ENCODE measurements around the gene PITPNM3.

The PITPNM3 gene

DNA sequence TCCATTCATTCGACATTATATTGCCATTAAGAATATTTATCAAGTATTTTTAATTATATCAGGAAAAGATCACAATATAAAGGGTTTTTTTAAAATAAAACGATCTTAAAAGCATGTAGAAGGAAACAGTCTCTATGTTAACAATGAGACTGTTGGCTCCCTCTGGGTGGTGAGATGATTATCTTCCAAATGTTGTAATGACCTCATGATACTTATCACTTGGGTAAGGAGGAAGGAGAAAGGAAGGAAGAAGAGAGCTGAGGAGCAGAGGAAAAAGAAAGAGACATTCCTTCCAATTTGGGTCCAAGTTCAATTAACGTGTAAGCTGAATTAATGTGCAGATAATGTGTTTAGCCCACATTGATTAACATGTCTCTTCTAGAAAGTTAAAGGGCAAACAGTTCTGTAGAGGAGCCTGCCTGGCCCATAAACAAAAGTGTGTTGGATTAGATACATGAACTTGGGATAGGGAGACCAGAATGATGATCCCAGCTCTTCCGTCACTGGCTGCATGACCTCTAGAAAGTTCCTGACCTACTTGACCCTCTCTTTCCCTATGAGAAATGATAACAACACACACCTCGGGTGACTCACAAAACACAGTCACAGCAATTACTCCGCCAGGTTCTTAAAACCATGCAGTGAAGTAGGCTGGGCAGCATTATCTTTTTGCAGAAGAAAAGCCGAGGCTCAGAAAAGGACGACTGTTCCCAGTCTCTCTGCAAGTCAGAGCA is 80.1 kb downstream of the PITPNM3 start:
- DNase-seq, result no peak

DNA sequence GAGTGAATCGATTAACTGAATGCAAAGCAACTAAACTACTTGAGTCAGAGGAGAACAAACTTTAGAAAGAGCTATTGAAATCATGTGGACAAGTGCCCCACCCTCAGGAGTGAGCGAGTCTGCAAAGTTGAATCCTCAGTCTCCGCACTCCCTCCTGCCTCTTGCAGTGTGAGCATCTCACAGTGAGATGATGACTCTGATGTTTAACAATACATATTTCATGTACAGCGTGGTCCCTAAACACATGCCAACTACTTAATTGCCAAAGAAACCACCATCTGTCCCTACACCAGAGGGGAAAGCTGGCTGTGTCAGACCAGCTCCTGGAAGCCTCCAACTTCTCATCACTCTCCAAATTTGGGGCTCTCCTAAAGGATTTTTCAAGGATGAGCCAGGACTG is 80.9 kb downstream of the PITPNM3 start:
- DNase-seq, result no peak

DNA sequence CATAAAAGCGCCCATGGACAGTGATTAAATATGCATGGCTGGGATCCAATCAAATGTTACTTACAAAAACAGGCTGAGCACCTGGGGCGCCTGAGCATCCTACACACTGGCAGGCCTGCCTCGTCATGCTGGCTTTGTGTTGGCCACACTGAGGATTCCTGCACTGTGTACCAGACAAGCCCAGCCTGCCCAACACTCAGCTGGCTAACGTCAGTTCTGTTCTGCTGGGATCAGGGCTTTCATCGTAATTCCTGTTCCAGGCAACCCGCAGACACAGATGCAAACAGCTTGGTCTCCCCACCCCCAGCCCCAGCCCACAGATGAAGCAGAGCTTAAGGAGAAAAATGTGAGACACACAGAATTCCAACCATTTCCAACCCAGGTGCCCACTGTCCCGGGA is 81.4 kb downstream of the PITPNM3 start:
- DNase-seq, result no peak

DNA sequence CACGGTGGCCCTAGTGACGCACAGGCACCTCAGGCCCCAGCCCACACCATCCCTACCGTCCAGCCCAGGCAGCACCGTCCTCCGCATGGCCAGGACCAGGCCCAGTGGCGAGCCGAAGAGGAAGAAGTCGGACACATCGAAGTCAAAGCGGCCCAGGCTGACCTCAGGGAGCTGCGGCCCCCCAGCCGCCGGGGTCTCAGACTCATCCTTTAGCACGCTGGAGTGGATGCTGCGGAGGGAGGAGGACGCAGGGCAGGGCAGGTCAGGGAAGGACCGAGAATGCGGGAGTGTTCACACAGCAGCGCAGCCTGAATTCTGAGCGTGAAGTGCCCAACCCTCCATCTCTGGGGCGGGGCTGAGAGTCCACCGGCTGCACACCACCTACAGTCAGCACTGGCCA is 82.0 kb downstream of the PITPNM3 start:
- DNase-seq, result no peak

DNA sequence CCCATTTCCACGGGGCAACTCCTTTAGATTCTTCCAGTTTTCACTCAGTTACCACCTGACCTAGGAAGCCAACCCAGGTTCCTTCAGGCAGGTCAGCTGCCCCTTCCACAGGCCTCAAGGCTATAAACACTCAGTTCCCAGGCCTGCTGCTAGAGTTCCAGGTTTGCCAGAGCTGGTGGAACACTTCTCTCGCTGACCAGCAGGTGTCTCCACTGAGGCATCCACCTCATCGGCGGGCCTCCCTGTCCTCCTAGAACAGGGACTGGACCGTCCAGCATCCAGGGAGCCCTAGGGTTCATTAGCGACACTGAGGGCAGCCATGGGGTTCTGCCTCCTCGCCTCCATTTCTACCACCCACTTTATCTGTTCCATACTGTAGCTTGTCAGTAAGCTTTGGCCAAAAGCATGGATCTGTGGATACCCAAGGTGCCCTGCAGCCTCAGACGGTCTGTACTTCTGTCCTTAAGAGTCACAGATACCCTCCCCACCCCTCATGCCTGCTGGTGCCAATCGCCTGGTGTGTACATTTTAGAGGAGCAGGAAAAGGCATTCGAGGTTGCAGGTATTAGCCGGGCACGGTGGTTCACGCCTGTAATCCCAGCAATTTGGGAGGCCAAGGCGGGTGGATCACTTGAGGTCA is 83.1 kb downstream of the PITPNM3 start:
- peak; percentile 20 to 54 (median 28) for DNase-seq

DNA sequence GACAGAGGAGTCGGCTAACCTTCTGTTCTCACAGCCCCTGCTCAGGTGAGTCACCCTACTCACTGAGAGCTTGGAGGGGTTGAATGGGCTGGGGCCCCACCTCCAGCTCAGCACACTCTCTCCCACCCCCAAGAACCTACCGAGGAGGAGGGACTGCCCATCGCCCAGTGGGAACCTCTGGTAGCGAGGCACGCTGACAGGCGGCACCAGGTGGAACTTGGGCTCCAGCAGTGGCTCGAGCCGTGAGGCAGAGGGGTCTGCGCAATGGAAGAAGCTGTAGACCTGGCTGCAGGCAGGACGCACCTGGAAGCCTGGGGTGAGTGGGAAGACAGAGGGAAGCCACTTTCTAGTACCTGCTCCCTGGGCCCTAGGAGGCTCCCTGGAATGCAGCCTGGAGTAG is 83.8 kb downstream of the PITPNM3 start:
- no peak for DNase-seq

DNA sequence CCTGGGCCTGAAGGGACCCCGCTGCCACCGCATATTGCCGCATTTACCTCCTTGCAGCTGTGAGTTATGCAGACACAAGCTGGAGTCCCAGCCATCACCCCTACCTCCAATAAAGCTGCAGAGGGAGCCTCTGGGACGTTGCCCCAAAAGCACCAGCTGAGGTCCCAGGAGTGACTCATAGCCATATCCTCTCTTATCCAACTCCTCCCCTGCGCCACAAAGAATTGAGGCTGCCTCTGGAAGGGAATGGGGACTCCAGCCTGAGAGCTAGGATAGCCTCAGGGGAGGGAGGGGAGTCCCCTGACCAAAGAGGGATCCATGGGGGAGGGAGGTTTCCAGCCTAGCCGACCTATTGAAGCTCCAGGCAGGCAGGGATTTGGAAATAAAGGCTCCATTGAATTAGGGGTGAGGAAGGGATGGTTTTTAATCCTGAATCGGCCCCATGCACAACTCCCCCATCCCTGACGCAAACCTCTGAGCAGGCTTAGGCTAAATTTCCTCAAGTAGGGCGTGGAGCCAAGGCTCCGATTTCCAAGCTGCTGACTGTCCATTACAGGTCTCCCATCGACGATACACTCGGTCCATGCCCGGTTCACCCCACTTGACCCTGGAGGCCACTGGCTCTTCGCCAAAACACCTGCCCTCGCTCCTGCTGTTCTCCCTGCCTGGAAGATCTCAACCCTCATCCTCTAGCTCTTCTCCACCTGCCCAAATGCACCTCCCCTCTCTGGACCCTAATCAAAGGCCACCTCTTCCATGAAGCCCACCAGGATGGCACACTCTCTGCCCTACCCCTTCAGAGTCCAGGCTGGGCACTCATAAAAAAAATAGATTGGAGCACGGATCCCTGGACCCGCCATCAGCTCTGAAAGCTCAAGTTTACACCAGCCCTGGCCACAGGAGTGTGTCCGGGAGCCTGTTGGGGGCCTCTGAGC is 84.6 kb downstream of the PITPNM3 start:
- DNase-seq, result no peak

DNA sequence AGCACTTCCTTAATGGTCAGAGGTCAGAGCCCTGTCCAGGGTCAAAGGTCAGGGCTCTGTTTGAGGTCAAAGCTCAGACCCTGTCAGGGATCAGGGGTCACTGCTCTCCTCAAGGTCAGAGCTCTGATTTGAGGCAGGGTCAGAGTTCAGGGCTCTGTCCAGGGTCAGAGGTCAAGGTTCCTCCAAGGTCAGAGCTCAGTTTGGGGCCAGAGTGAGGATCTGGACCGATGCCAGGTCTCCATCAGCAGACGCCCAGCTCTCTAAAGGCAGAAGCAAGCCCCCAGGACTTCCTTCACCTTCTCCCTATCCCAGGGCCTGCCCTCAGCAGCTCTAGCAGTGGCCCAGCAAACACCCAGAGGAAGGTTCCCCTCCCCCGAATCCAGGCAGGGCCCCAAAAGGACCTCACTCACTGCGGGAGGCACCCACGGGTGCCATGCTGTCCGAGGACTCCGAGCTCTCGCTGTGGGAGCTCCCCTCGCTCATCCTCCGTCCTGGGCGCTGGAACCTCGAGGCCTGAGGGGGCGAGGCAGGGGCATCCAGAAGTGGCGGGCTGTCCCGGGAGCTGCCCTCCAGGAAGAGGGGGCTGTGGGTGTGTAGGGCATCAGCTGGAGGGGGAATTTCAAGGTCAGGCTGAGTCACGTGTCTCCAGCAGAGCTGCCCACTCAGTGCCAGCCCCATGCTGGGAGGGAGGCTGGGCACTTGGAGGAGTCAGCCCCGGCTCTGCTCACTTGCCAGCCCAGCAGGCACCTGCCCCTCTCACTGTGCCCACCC is 85.4 kb downstream of the PITPNM3 start:
- DNase-seq, result no peak

DNA sequence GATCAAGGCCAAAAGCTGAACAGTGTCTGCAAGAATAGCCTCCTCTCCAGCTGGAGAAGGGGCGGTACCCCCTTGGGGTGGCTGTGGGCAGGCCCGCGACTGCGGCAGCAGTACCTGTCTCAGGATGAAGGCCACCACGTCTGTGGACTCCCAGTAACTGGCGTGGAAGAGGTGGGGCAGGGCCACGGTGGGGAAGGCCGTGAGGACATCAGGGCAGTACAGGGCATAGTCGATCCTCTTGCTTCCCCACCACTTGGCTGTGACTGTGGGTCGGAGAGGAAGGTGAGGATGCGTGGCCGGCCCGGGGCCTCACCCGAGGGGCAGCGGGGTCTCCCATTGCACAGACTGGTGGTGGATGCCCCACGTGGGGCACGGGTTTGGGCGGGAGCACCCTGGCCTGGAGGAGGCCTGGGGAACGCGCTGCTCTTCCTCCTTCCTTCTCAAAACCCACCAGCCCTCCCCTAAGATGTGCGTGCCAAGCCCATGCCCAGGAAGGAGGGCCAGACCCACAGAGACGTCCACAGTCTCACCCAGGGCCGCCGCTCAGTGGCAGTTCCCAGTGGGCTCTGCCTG is 86.1 kb downstream of the PITPNM3 start:
- no peak for DNase-seq

DNA sequence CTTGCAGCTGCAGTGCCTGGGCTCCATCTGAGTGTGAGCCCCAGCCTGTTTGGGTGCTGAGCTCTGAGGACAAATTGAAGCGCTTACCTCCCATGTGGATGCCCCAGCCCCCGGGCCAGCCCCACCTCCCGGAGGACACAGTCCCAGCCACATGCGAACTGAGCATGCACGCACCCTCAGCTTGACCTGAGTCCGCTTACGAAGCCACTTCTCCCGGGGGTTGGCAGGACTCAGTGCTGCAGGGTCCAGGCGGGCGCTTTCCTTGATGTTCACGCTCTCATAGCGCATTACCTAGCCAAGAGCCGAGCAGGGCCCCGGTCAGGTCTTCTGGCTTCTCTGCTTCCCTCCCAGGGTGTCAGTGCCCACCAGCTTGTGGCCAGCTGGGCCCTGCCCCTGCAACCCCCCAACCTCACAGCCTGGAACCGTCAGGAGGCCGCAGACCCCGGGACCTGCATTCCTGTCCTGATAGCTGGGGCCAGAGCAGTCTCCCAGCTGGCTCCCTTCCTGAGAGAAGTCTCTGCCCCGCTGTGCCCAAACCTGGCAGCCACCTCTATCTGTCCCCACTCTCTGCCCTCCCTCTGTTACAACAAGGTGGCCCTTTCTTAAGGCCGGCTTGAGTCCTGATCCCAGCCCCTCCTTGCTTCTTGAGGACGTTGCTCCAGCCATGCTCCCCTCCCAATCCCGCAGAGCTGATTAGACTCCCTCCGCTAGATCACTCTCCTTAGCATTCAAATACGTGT is 88.1 kb downstream of the PITPNM3 start:
- DNase-seq, result no peak

DNA sequence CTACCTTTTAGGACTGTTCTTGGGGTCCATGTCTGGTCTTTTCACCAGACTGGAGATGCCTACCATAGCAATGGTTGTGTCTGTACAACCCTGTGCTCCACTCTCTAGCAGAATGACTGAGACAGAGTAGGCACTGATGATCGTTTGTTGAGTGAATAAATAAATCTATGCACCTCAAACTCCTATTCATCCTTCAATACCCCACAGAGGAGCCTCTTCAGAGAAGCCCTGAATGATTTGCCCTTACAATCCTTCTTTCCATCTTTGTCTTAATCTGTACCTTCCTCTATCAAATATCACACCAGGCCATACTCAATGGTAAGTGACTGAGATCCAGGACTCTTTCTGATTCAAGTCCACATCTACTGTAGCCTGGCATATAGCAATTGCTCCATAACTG is 88.8 kb downstream of the PITPNM3 start:
- DNase-seq, result no peak

DNA sequence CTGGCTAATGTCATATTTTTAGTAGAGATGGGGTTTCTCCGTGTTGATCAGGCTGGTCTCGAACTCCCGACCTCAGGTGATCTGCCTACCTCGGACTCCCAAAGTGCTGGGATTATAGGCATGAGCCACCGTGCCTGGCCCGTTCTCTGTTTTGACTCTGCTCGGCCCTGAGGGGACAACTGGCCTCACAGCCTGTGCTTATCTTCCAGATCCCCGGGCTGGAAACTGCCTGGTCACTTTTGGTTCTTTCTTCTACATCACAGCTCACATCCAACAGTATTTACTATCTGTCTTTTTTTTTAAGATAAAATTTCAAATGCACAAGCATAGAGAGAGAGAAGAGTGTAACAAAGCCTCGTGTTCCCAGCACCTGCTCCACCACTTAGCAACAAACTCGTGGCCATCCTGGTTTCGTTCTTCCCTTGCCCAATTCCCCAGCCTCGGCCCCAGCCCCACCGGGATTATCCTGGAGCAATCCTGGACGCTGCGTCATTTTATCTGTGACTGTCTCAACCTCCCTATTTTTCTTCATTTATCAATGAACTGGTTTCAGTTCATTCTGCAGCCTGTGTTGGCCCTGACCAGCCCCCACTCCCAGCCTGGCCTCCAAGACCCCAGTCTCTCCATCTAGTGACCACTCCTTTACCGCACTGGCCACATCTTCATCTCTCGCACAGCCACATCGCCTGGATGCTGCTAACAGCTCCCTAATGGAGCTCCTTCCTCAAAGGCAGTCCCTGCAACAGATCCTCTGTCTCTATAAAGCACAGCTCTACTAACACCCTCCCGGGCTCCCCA is 91.0 kb downstream of the PITPNM3 start:
- DNase-seq, result no peak

DNA sequence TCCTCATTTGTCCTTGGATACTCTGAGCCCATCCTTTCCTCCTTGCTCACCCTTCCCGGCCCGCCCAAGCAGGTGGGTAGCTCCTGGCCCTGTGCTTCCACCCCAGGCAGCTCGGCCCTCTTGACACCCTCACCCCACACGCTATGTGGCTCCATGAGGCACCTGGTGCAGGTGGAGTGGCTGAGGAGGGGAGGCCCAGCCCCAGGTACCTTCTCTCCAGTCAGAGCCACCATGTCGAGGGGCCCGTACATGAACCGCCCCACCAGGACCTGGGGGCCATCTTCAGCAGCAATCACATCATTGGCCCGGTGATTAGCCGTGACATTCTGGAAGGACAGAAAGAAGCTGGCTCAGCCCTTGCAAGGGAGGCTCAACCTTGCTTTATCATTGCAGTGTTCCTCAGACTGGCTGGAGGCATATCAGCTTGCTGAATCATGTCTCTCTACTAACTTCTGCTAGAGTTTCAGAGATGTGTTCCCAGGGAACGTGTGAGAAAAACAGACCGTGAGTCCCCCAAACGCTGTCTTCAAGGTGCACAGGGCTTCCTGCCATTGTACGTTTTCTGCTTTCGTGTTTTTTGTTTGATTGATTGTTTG is 91.8 kb downstream of the PITPNM3 start:
- DNase-seq, result no peak

DNA sequence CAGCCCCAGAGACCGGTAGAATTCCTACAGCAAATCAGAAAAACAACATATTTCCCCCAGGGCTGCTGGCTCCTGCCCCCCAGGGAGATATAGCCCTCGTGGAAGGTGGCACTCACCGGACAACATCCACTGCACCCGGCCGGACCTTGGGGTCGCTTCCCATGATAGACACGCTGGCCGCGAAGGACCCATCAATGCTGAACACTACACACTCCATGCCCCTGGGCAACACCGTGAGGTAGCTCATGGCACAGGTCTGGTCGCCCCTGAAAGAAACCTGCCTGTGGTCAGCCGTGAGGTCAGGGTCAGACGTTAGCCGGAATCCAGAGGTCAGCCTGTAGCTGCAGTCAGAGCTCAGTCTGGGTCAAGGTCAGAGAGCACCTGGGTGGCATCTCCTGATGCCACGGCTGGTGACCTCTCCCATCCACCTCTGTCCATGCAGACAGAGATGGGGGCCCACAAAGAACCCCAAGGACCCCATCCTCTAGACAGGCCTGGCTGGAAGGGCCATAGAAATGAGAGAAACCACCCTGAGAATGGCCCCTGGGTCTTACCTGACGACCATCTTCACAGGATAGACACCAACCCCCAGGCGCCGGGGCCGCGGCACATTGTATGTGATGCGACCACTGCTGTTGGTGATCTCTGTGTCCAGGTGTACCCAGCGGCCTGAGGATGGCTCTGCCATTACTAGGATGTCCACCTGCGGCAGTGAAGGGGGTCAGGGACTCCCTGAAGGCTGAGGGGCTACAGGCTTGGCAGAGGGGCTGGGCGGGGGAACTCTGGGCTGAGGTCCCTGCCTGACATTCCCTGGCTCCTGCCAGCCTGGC is 92.5 kb downstream of the PITPNM3 start:
- no peak for DNase-seq

DNA sequence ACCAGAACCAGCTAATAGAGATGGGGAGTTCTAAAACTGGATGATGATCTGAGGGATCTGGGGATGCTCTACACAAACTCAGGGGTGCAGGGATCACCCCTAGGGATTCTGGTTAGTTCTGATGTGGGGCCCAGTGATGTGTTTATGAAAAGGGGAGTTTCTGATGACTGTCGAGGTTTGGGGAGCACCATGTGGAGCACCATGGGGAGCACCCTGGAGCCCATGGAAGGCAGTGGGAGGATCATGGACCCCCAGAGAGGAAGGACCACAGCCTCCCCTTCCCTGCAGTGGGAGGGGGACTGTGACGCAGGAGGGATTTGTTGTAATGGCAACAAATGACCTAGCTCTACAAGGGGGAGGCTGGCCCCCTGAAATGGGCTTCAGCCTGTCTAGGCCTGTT is 93.7 kb downstream of the PITPNM3 start:
- DNase-seq, result no peak

DNA sequence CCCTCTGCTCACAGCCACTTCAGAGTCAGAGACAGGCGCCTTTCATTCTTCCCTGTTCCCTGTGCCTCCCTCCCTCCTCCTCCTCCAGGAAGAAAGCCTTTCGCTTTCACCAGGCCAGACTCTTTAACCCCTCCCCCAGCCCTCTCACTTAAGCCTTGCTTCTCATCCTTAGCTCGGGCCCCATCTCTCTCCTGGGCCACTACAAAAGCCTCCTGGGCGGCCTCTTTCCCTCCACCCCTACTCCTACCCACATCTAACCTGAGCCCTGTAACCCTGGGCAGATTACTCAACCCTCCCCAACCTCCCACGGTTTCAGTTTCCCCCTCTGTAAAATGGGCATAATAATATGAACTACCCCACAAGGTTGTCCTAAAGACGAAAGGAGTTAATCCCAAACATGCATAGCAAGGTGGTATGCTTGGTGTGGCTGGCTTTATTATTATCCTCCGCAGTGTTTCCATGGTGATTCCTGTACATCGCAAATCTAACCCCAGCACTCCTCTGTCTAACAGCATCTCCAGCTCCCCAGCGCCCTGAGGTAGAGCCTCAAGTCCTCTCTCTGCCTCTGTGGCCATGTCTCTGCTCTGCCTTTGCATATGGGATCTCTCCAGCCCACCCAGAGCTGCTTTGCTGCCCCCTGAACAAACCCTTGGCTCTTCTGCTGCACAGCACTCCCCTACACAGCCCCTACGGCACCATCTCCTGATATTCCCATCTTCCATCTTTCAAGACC is 94.4 kb downstream of the PITPNM3 start:
- no peak for DNase-seq

DNA sequence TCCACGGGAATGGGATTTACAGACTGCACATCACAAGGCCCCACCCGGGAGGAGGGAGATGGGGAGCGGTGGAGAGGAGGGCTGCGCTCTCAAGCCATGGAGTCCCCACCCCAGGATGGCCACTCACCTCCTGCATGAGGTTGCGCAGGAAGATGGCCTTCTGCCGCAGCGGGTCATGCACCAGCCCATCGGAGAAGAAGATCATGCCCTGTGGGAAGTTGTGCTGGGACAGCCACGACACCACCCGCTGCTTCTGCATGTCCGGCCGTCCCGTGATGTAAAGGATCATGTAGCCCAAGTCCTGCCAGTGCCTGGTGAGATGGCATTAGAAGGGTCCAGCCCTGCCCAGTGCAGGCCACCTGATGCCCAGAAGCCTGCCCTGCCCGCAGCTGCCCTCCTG is 95.1 kb downstream of the PITPNM3 start:
- DNase-seq, result no peak

DNA sequence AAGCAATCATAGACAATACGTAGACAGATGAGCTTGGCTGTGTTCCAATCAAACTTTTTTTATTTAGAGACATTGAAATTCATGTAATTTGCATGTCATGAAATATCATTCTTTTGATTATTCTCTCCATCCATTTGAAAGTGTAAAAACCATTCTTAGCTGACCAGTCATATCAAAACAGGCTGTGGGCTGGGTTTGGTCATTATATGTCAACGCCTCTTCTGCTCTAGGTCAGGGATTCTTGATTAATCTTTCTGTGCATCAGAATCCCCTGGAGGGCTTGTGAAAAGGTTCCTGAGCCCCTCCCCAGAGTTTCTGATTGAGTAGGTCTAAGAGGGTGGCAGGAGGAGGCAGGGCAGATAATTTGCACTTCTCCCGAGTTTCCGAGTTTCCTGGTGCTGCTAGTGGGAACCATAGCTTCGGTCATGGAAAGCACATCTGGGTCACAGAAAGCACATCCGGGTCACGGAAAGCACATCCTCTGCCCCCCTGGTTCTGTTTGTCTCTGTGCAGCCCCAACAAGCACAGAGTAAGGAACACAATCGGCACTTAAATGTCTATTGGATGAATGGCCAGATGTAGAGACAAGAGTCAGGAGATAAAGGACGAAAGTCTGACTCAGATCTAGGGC is 95.7 kb downstream of the PITPNM3 start:
- DNase-seq, result no peak

All from activated naive CD4-positive, alpha-beta T cell (primary cell).